Inflammatory macrophage (primary cell): Measurements from ENCODE around the gene PCTP.

ENCODE experiments used
- DNase-seq, 2 donors: peaks; one replicate each; pipeline ENCODE4 v3.0.0-alpha.2; 2020 to 2022
- total RNA-seq, 18 experiments: gene quantifications; one replicate each; lab custom pipeline; 2026; ENCODE audit warnings: mixed read lengths in 6 of 18, inconsistent platforms in 2 of 18; lab: John Stamatoyannopoulos, UW

The PCTP gene
- total RNA-seq: 15.3 to 43.0 (median 30.6) reads per million in 18 experiments

- peak; percentile 95 to 96 for DNase-seq
Observed at GRCh38 chr17:55750750-55751657, at the start of gene PCTP. PCTP (plus strand) TSS chr17:55751051; CDS start chr17:55751104, 53 bp downstream.

GRCh38 chr17:55702150-55702549 lies 48.7 kb upstream of the PCTP start:
- peak in 1 of 2 donors; percentile 40 for DNase-seq

GRCh38 chr17:55704401-55704800 lies 46.5 kb upstream of the PCTP start:
- peak; percentile 9 to 34 for DNase-seq

- DNase-seq: no peak
Observed at GRCh38 chr17:55705847-55706246, 45.0 kb upstream of the PCTP start.

- DNase-seq: no peak
Observed at GRCh38 chr17:55706808-55707773, 43.8 kb upstream of the PCTP start.

- no peak for DNase-seq
Observed at GRCh38 chr17:55708175-55708974, 42.5 kb upstream of the PCTP start.

GRCh38 chr17:55709440-55709839 lies 41.4 kb upstream of the PCTP start:
- DNase-seq: no peak

- DNase-seq: no peak
Observed at GRCh38 chr17:55709984-55710383, 40.9 kb upstream of the PCTP start.

- DNase-seq: peak; percentile 59 to 62
Observed at GRCh38 chr17:55710410-55710809, 40.4 kb upstream of the PCTP start.

- DNase-seq: no peak
Observed at GRCh38 chr17:55710829-55711496, 39.9 kb upstream of the PCTP start.

GRCh38 chr17:55717432-55717831 lies 33.4 kb upstream of the PCTP start:
- DNase-seq: no peak

GRCh38 chr17:55717898-55718735 lies 32.7 kb upstream of the PCTP start:
- peak; percentile 84 to 88 for DNase-seq

- no peak for DNase-seq
Observed at GRCh38 chr17:55720919-55721836, 29.7 kb upstream of the PCTP start.

- DNase-seq: no peak
Observed at GRCh38 chr17:55722016-55722736, 28.7 kb upstream of the PCTP start.

- DNase-seq: no peak
Observed at GRCh38 chr17:55722742-55723487, 27.9 kb upstream of the PCTP start, which contains the start of gene TMEM100. TMEM100 (minus strand) TSS chr17:55722864; CDS start chr17:55721070, 1,794 bp downstream.

- DNase-seq: no peak
Observed at GRCh38 chr17:55723488-55723848, 27.4 kb upstream of the PCTP start.

- DNase-seq: no peak
Observed at GRCh38 chr17:55726440-55726839, 24.4 kb upstream of the PCTP start.

GRCh38 chr17:55727275-55727674 lies 23.6 kb upstream of the PCTP start:
- DNase-seq: no peak
